HG02970 (cell line): Measurements from ENCODE around the gene CD82.
"Not testable (repeated sequence)": the region's sequence is repeated elsewhere in the genome, so short reads cannot be mapped to it uniquely, and the experiment has no call there.

Experiments used
- ATAC-seq: cut with Tn5 transposase; IDR thresholded peaks from one replicate; pipeline ENCODE4 v1.9.1; 2021; ENCODE audit warnings: mild to moderate bottlenecking, moderate library complexity, moderate number of reproducible peaks; ENCODE audit not compliant: unreplicated experiment, low FRiP score

CD82 gene

DNA sequence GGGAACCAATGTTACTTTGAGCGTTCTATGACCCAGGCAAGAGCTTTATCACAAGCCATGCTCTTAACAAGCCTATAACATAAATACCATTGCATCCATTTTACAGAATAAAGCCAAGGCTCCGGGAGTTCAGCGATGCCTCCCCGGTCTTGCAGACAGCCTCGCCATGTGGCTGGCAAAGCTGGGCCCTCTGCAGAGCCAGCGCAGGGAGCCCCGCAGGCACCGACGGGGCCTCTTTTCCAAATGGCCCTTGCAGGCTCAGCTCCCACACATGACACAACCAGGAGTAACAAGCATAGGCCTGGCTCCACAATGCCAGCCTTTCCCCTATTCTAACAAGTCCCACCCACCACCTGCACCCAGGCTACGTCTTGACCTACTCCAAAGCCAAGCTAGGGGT, 89.1 kb downstream of the CD82 start:
- no peak for ATAC-seq

DNA sequence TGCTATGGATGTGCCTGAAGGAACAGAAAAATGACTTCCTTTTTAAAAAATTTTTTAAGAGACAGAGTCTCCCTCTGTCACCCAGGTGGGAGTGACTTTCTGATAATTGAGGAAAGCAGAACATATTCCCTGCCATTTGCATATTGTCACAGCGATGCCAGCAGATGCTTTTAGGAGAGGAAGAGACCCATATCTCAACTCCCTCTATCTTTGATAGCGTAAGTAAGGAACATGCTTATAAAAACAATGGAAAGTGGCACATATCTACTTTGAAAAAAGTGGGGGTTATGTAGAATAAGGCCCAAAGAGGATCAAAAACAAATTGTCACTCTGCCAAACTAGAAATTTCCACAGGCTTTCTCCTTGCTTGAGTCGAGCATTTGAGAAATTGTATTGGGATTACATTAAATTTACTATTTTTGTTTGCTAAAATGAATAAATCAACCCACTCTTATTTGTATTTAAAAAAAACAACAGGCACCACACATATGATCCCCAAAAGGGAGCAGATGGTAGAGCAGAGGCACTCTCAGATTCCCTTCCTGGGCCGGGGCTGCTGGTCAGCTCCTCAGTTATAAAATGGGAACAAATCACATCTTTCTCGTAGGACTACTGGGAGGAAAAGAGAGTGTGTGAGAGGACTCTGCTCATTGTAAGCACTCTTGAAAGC, 92.5 kb downstream of the CD82 start:
- no peak for ATAC-seq

DNA sequence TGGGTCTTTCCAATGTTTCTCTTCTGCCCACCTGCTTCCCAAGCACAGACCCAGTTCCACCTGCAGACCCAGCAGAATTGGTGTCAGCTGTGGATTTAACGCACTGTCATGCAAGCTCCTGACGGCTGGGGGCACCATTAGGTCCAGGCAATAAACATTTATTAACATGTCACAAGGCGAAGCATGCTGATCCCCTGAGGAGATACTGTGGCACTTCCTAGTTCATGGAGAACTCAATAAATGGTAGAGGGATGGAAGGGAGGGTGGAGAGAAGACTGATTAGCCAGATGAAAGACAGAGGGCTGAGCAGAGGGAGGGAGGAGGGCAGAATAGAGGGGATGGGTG, 93.0 kb downstream of the CD82 start:
- ATAC-seq = no peak

DNA sequence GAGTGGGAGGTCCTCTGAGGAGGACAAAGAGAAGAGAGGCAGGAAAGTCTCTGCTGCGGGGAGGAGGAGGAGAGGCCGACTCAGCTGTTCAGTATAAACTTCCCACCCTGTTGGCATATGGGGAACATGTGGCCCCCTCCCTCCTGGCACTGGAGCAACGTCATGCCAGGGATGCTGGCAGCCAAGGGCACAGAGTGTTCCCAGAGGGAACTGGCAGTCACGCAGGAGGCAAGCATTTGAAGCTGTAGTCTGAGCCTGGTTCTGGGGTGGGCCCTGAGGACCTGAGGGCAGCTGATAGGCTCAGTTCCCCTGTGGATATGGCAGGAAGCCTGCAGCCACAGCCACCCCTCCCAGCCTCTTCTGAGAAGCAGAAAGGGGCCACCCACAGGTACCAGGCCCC, 94.2 kb downstream of the CD82 start:
- no peak for ATAC-seq

DNA sequence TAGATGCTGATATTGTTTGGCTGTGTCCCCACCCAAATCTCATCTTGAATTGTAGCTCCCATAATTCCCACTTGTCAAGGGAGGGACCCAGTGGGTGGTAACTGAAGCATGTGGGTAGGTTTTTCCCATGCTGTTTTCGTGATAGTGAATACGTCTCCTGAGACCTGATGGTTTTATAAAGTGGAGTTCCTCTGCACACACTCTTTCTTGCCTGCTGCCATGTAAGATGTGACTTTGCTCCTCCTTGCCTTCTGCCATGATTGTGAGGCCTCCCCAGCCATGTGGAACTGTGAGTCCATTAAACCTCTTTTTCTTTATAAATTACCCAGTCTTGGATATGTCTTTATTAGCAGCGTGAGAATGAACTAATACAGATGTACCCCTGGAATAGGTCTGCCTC, 95.1 kb downstream of the CD82 start:
- not testable (repeated sequence) for ATAC-seq

DNA sequence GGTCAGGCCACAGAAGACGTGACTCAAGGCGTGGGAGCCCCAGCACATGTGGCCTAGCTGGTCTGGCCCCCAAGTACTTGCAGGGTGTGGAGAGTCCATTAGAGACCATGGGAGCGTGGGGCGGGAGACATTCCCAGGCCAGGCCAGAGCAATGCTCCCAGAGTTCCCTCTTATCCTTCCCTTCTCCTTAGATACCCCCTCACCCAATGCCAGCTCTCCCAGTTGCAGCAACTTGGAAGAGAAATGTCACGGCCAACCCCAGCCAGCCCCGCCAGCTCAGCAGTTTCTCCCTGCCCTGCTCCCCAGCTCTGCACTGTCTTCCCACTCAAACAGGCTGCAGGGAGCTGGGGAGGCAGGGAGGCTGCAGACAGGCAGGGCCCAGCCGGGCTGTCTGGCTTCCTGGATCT, 95.9 kb downstream of the CD82 start:
- ATAC-seq = no peak
